Fibroblast of lung (primary cell): ENCODE data around the gene CMIP. TPM values are rescaled to one million over a fixed set of nuclear protein-coding genes. Genes with fewer than 3 reads are reported as not detected.
A peak's percentile ranks its signal among the peaks of the same experiment; 100 is the strongest.

Experiments used
- DNase-seq, 2 donors: peaks; one replicate each; pipeline versions ENCODE4 v3.0.0 to v3.0.0-alpha.2; 2010; ENCODE audit warnings: low read depth in 2 of 2
- H2AFZ ChIP-seq: 2 replicates; pipeline ENCODE4 v1.5.1; 2012; ENCODE audit warnings: low read length, control low read depth, inconsistent platforms
- H3K27ac ChIP-seq: 2 replicates; pipeline ENCODE4 v1.5.1; 2011; ENCODE audit warnings: low read length, control low read depth; ENCODE audit not compliant: insufficient read depth
- H3K27me3 ChIP-seq: 2 replicates; pipeline ENCODE4 v1.5.1; 2011; ENCODE audit warnings: mild to moderate bottlenecking, low read length; ENCODE audit not compliant: control insufficient read depth, insufficient read depth
- H3K36me3 ChIP-seq: 2 replicates; pipeline ENCODE4 v1.5.1; 2011; ENCODE audit warnings: low read length; ENCODE audit not compliant: control insufficient read depth, insufficient read depth
- H3K4me1 ChIP-seq: 2 replicates; pipeline ENCODE4 v1.5.1; 2011; ENCODE audit warnings: low read length; ENCODE audit not compliant: control insufficient read depth, insufficient read depth; ENCODE audit errors: extremely low read depth
- H3K4me2 ChIP-seq: 2 replicates; pipeline ENCODE4 v1.5.1; 2011; ENCODE audit warnings: low read length, control low read depth; ENCODE audit not compliant: insufficient read depth; ENCODE audit errors: extremely low read depth
- H3K4me3 ChIP-seq, 4 experiments: fragments of 200-600 bp in 1 of 4; sonication (generic) in 1 of 4; replicated peaks in 1 of 4; 2 replicates each; pipeline ENCODE4 v1.5.1; 2011 to 2016; ENCODE audit warnings: low read length in 4 of 4, low read depth in 3 of 4, mild to moderate bottlenecking in 3 of 4, control low read depth in 2 of 4, inconsistent platforms in 1 of 4, mixed read lengths in 1 of 4; ENCODE audit not compliant: insufficient read depth in 1 of 4; ENCODE audit errors: control extremely low read depth in 1 of 4
- H3K79me2 ChIP-seq: 2 replicates; pipeline ENCODE4 v1.5.1; 2012; ENCODE audit warnings: mild to moderate bottlenecking, low read length, inconsistent platforms; ENCODE audit not compliant: control insufficient read depth, insufficient read depth
- H3K9ac ChIP-seq: 2 replicates; pipeline ENCODE4 v1.5.1; 2011; ENCODE audit warnings: mild to moderate bottlenecking, low read length, control low read depth; ENCODE audit not compliant: insufficient read depth
- H3K9me3 ChIP-seq: 2 replicates; pipeline ENCODE4 v1.5.1; 2012; ENCODE audit warnings: low read depth, low read length; ENCODE audit not compliant: control insufficient read depth, insufficient read depth
- H4K20me1 ChIP-seq: 2 replicates; pipeline ENCODE4 v1.5.1; 2011; ENCODE audit warnings: low read length; ENCODE audit not compliant: control insufficient read depth, insufficient read depth; ENCODE audit errors: extremely low read depth
- CTCF ChIP-seq, 2 donors: IDR thresholded peaks in 1 of 2; conservative IDR thresholded peaks in 1 of 2; 1 replicate in 1 of 2; 2 replicates in 1 of 2; pipeline ENCODE4 v1.5.1; 2011 to 2012; ENCODE audit warnings: low read length in 2 of 2, control low read depth in 1 of 2, inconsistent platforms in 1 of 2, low read depth in 1 of 2, mild to moderate bottlenecking in 1 of 2
- EZH2 ChIP-seq: IDR thresholded peaks from 2 replicates; pipeline ENCODE4 v1.5.1; 2012; ENCODE audit warnings: low read length, control low read depth, mild to moderate bottlenecking; ENCODE audit errors: missing control alignments
- polyA plus RNA-seq, 2 donors: library from polyadenylated mRNA; depleted of rRNA in 1 of 2; stranded (reverse) in 1 of 2; unstranded in 1 of 2; fragments of >200 nt; gene quantifications; 2 replicates each; pipeline ENCODE4 v1.2.1, GENCODE V29; 2011 to 2012; ENCODE audit warnings: missing spikeins in 1 of 2
- total RNA-seq: library from RNA; depleted of rRNA; stranded (reverse); fragments of >200 nt; gene quantifications from 2 replicates; pipeline ENCODE4 v1.2.1, GENCODE V29; 2014

CMIP gene
- total and polyA plus RNA-seq, 2 donors (not counting 1 experiment from before 2014, with no cell fraction given) = 1.9 to 5.1 TPM

- Histone ChIP-seq H3K4me2 (no peak overlapping the region), H3K79me2 (no peaks in the 10 kb centered on the region), H3K4me3 (no peak overlapping the region), H4K20me1 (no peaks in the 10 kb centered on the region), H3K27me3 (no peaks in the 10 kb centered on the region), H2AFZ (no peak overlapping the region), H3K9me3 (no peaks in the 10 kb centered on the region), H3K4me1 (peaks cover 10% of the 10 kb centered on the region), H3K9ac (no peak overlapping the region), H3K27ac (no peak overlapping the region), H3K36me3 (no peaks in the 10 kb centered on the region)
- no peak for DNase-seq
- TF ChIP-seq CTCF (conservative IDR thresholded peaks at IDR 0.05 in 1 of 2, IDR thresholded peaks at IDR 0.05 in 1 of 2; ENCODE audit: low read depth in 1 of 2, low read length in 2 of 2) = no peak
- no peak for TF ChIP-seq EZH2
Observed at GRCh38 chr16:81734632-81735434, 290.2 kb downstream of the CMIP start.

- peak; percentile 59 to 75 for DNase-seq
- Histone ChIP-seq H3K79me2 (no peaks in the 10 kb centered on the region), H3K9me3 (no peaks in the 10 kb centered on the region), H3K4me2 (peak overlapping the region; percentile 87), H3K4me1 (no peaks in the 10 kb centered on the region), H2AFZ (no peak overlapping the region), H4K20me1 (no peaks in the 10 kb centered on the region), H3K9ac (no peak overlapping the region), H3K27ac (no peak overlapping the region), H3K4me3 (peak overlapping the region in 3 of 4 experiments; percentile 15 to 27 (median 21)), H3K36me3 (no peaks in the 10 kb centered on the region), H3K27me3 (no peaks in the 10 kb centered on the region)
- TF ChIP-seq EZH2 = no peak
- peak; percentile 74 to 82 for TF ChIP-seq CTCF (conservative IDR thresholded peaks at IDR 0.05 in 1 of 2, IDR thresholded peaks at IDR 0.05 in 1 of 2; ENCODE audit: low read depth in 1 of 2, low read length in 2 of 2)
Observed at GRCh38 chr16:81737885-81738536, 293.4 kb downstream of the CMIP start.

GRCh38 chr16:81738783-81739496 lies 294.3 kb downstream of the CMIP start:
- no peaks in the 10 kb centered on the region for H3K79me2 ChIP-seq
- TF ChIP-seq CTCF (conservative IDR thresholded peaks at IDR 0.05 in 1 of 2, IDR thresholded peaks at IDR 0.05 in 1 of 2; ENCODE audit: low read depth in 1 of 2, low read length in 2 of 2) (no peak), EZH2 (no peak)
- no peak overlapping the region for H3K9ac ChIP-seq
- H3K27ac ChIP-seq = no peak overlapping the region
- H2AFZ ChIP-seq = no peak overlapping the region
- no peaks in the 10 kb centered on the region for H4K20me1 ChIP-seq
- H3K4me2 ChIP-seq = no peak overlapping the region
- H3K27me3 ChIP-seq = peaks cover 2% of the 10 kb centered on the region
- no peak for DNase-seq
- H3K36me3 ChIP-seq = no peaks in the 10 kb centered on the region
- H3K9me3 ChIP-seq = no peaks in the 10 kb centered on the region
- no peak overlapping the region for H3K4me3 ChIP-seq
- H3K4me1 ChIP-seq = no peaks in the 10 kb centered on the region
